Epithelial cell of esophagus (primary cell): ENCODE results near the gene N4BP3.

Source experiments
- DNase-seq: peaks from one replicate; pipeline ENCODE4 v3.0.0; 2010; ENCODE audit warnings: low read depth
- H3K4me3 ChIP-seq: 2 replicates; pipeline ENCODE4 v1.5.1; 2011; ENCODE audit warnings: mild to moderate bottlenecking, low read length, control low read depth
- TF ChIP-seq, protein P1 (sequence below): IDR thresholded peaks from 2 replicates; pipeline ENCODE4 v1.5.1; 2011; ENCODE audit warnings: low read depth, mild to moderate bottlenecking, low read length, control low read depth, inconsistent platforms; ENCODE audit not compliant: insufficient read depth; ENCODE audit errors: missing control alignments

Gene N4BP3, protein sequence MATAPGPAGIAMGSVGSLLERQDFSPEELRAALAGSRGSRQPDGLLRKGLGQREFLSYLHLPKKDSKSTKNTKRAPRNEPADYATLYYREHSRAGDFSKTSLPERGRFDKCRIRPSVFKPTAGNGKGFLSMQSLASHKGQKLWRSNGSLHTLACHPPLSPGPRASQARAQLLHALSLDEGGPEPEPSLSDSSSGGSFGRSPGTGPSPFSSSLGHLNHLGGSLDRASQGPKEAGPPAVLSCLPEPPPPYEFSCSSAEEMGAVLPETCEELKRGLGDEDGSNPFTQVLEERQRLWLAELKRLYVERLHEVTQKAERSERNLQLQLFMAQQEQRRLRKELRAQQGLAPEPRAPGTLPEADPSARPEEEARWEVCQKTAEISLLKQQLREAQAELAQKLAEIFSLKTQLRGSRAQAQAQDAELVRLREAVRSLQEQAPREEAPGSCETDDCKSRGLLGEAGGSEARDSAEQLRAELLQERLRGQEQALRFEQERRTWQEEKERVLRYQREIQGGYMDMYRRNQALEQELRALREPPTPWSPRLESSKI

DNA sequence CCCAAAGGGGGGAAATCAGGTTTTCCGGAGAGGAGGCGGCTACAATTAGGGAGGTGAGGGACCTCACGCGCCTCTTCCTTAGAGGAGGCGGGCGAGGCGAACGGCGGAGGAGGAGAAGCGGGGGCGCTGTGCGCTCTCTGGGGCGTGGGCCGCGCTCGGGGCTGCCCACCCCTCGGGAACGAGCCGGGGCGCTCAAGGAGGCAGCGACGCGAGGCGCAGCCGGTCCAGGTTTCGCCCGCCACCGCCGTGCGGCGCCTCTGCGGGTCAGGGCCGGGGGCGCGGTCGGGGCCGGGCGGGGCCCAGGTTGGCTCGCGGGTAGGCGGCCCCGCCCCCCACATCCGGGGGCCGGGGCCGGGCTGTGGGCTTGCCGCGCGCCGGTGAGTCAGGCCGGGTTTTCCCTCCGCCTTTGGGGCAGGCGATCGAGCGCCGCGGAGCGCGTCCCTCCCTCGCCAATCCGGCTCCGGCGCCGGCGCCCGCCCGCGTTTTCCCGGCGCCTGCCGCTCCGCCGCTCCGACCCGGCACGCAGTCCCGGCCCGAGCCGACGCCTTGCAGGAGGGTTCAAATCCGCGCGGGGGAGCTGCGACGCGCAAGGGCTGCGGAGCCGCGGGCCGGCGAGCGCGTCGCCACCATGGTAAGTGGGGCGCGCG is at the start of gene N4BP3:
N4BP3 (plus strand) TSS at position 392 of the 647 bp plus-strand sequence. CDS start 6,052 bp downstream, outside the sequence.
- DNase-seq = peak; percentile 91
- peak within 1 kb of the TSS; percentile 37 for H3K4me3 ChIP-seq
- TF ChIP-seq, protein P1, sequence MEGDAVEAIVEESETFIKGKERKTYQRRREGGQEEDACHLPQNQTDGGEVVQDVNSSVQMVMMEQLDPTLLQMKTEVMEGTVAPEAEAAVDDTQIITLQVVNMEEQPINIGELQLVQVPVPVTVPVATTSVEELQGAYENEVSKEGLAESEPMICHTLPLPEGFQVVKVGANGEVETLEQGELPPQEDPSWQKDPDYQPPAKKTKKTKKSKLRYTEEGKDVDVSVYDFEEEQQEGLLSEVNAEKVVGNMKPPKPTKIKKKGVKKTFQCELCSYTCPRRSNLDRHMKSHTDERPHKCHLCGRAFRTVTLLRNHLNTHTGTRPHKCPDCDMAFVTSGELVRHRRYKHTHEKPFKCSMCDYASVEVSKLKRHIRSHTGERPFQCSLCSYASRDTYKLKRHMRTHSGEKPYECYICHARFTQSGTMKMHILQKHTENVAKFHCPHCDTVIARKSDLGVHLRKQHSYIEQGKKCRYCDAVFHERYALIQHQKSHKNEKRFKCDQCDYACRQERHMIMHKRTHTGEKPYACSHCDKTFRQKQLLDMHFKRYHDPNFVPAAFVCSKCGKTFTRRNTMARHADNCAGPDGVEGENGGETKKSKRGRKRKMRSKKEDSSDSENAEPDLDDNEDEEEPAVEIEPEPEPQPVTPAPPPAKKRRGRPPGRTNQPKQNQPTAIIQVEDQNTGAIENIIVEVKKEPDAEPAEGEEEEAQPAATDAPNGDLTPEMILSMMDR = no peak

DNA sequence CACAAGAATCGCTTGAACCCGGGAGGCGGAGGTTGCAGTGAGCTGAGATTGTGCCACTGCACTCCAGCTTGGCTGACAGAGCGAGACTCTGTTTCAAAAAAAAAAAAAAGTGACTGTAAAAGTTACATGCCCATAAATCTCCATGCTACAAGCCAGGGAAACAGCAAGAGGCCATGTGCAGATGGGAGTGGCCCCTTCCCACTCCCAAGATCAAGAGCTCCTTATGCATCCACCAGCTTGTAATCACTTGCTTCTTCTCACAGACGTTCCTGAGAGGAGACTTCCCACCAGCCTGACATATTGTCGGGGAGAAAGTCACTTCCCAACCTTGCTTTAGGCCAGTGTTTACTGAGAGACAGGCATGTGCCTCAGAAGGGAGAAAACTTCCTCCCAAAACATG is 45.6 kb upstream of the N4BP3 start:
- TF ChIP-seq, protein P1 = no peak
- H3K4me3 ChIP-seq = no peak overlapping the region
- no peak for DNase-seq

DNA sequence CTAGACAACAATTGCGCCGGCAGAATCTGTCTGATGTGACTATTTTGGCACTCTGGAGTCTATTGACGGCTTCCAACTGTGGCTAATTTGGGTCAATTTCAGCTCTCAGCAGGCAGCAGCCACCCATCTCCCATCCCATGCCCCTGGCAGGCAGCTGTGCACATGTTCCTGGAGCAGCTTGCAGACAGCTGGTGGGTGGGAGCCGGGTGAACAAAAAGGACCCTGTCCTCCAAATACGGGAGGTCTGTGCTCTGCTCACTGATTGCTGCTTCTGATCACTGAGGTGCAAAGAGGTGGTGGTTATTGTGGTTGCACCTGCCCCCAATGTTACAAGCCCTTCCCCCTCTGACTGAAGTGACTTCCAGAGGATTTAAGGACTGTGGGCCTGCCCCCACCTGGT is 45.0 kb upstream of the N4BP3 start:
- TF ChIP-seq, protein P1 = no peak
- H3K4me3 ChIP-seq = no peak overlapping the region
- no peak for DNase-seq

DNA sequence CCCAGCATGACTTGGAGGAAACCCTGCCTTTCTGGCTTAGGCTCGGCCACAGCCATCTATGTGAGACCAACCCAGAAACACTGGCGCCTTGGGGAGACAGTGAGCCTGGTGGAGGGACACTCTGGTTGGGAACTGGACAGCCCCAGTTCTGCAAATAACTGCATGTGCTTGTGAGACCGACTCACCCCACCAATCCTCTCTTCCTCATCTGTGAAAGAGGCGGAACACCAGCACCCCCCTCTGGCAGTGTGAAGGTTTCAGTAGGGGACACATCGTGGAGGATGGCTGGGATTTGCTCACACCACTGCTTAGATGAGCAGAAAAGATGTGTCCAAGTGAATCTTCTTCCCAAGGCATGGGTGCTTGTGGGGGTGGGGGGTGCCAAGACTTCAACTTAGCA is 43.4 kb upstream of the N4BP3 start:
- DNase-seq = peak; percentile 66
- TF ChIP-seq, protein P1 = peak; percentile 62
- H3K4me3 ChIP-seq = no peak overlapping the region

DNA sequence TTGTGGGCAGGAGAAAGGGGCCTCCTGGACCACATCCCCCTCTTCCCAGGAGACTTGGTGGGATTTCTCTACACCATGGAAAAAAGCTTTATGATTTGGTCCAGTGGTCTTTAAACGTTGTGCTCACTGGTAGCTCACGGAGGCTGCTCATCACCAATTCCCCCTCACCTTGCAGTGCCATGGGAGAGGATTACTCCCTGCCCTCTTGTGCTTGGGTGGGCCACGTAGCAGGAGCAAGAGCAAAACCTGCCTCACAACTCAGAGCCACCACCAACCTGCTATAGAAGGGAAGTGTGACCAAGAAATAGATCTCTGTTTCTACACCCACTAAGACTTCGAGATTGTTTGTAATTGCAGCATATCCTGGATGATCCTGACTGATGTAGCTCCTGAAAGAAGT is 42.2 kb upstream of the N4BP3 start:
- TF ChIP-seq, protein P1 = no peak
- no peak for DNase-seq
- H3K4me3 ChIP-seq = no peak overlapping the region

DNA sequence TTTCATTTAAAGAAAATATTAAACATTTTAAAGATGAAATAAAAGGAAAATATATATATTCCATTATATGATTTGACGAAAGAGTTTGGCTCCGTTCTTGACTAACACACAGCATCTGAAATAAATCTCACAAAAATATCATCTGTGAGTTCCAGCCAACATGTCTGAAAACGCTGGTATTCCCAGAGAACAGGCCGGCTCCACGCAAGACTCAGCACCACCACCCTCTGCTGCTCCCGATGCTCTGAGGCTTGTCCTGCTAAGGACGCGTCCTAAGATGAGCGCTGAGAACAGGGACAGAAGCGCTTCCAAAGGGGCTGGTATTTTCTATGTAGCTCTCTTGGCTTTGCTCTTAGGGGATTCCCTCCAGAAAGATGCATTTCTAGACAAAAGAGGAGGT is 40.6 kb upstream of the N4BP3 start:
- TF ChIP-seq, protein P1 = no peak
- H3K4me3 ChIP-seq = no peak overlapping the region
- DNase-seq = no peak
